Loucy (cell line): ENCODE data around the gene PREX1.

ENCODE experiments used
- CTCF ChIP-seq: fragments of 200-600 bp; sonication (generic); conservative IDR thresholded peaks from 2 replicates; pipeline ENCODE4 v1.5.1; 2014; ENCODE audit warnings: mild to moderate bottlenecking, antibody characterized with exemption, low read length
- EZH2phosphoT487 ChIP-seq: fragments of 200-600 bp; IDR thresholded peaks from 2 replicates; pipeline ENCODE4 v1.6.1; 2018; ENCODE audit warnings: antibody characterized with exemption, mild to moderate bottlenecking, moderate library complexity, borderline replicate concordance

- TF ChIP-seq CTCF (no peak), EZH2phosphoT487 (no peak)
Observed at GRCh38 chr20:48718786-48719578, 108.8 kb downstream of the PREX1 start.
